Measurements from ENCODE around the gene PRKAR1B.

Gene PRKAR1B

DNA sequence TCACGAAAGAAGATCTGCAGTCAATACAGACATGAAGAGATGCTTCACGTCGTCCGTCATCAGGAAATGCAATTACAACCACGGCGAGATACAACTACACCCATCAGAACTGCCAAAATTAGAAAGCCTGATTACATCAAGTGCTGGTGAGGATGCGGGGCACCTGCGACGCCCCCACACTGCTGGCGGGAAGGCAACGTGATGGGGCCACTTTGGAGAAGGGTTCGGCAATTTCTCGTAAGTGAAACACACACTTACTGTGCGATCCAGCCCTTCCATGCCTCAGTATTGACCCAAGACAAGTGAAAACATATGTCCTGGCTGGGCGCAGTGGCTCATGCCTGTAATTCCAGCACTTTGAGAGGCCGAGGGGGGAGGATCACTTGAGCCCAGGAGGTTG, 181.6 kb downstream of the PRKAR1B start:
- FAIRE-seq, result no peak

GRCh38 chr7:544338-545221, 182.5 kb downstream of the PRKAR1B start:
- DNase-seq (ENCODE audit: low spot score), result no peak
- no peak for FAIRE-seq

More for the DNA sequence above, 181.6 kb downstream of the PRKAR1B start:
- no peak for DNase-seq (ENCODE audit: low spot score)

- DNase-seq (ENCODE audit: low spot score), result no peak
- no peak for FAIRE-seq
Measured at GRCh38 chr7:543501-544337, 183.4 kb downstream of the PRKAR1B start.

GRCh38 chr7:542713-543500, 184.2 kb downstream of the PRKAR1B start:
- DNase-seq (ENCODE audit: low spot score), result peak; percentile 97
- FAIRE-seq, result peak; percentile 92

GRCh38 chr7:542131-542712, 184.9 kb downstream of the PRKAR1B start:
- FAIRE-seq (no peak), DNase-seq (ENCODE audit: low spot score) (no peak)

GRCh38 chr7:541661-542060, 185.4 kb downstream of the PRKAR1B start:
- no peak for FAIRE-seq

DNA sequence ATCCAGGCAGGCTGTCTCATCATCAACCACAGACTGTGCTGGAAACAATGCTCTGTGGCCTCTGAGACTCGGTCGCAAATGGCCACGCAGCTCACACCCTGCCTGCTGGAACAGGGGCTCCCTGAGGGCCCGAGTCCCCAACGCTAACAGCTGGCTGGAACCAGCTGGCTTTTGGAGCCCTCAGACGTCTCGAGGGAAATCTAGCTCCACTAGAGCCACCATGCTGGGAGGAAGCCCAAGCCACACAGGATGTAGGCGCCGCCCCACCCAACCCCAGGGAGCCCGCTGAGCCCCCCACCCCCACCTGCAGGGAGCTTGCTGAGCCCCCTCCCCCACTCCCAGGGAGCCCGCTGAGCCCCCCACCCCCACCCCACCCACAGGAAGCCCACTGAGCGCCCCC, 186.1 kb downstream of the PRKAR1B start:
- FAIRE-seq (no peak), DNase-seq (ENCODE audit: low spot score) (no peak)

More at GRCh38 chr7:541661-542060, 185.4 kb downstream of the PRKAR1B start:
- no peak for DNase-seq (ENCODE audit: low spot score)

DNA sequence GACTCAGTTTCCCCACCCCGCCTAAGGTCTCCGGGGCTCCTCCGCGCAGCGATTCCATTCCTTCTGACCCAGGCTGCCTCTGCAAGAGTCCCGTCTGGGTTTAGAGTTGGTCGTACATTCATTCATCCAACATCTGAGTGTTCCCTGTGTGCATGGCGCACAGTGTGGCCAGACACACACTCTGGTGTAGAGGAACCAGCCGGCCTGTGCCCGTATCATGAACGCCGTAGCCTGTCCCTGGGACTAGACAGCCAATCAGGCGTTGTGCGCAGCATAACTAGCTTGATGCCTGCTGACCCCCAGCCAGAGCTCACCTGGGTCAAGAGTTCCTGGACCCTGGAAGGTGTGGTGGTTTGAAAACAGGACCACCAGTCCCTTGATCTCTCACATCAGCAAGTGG, 186.5 kb downstream of the PRKAR1B start:
- FAIRE-seq (no peak), DNase-seq (ENCODE audit: low spot score) (no peak)

DNA sequence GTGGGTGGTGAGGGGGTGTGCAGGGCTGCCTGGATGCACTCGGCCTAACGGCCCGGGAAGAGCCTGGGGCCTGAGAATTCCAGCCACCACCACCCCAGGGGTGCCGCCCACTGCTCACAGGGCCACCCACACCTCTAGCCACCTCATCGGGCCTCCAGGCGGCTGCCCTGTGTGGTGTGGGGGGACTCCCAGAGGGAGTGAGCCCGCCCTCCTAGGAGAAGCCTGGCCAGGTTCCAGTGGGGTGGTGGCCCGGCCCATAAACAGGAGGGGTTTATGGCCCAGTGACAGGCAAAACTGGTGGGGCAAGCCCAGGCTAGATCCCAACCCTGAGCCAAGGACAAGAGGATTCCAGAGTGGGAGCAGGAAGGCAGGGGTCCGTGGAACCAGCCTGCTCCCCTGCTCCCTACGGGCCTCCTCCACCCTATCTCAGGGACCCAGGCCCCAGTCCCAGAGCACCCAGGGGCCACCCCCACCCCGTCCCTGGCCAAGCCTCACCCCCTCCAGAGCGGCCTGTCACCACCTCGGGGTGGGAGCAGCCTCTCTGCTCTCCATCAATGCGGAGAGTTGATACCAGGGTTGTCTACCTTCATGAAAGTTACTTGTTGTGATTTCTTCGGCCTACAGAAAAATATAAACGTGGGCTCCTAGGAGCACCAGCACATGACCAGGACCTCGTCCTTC, 187.2 kb downstream of the PRKAR1B start:
- FAIRE-seq, result peak; percentile 91
- DNase-seq (ENCODE audit: low spot score), result peak; percentile 98

- no peak for FAIRE-seq
Measured at GRCh38 chr7:538764-539685, 188.1 kb downstream of the PRKAR1B start.

GRCh38 chr7:537911-538634, 189.0 kb downstream of the PRKAR1B start:
- FAIRE-seq (peak; percentile 84), DNase-seq (ENCODE audit: low spot score) (peak; percentile 89)

More at GRCh38 chr7:538764-539685, 188.1 kb downstream of the PRKAR1B start:
- DNase-seq (ENCODE audit: low spot score), result peak; percentile 22

DNA sequence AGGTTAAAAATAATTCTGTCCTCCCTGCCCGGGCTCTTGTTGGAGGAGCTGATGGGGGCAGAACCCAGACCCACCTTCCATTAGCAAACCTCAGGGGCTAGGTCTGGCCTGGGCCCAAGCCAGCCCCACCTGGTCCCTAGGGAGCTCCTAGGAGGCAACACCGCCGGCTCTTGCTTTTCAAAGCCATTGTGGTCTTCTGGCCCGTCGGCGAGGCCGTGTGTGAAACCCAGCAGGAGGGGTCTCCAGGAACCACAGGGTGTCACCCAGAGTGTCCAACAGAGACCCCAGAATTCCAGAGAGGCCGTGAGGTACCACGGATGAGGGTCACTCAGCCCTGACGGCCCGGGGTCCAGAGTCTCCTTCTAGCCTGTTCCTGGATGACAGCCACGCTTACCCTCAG, 190.8 kb downstream of the PRKAR1B start:
- no peak for DNase-seq (ENCODE audit: low spot score)
- no peak for FAIRE-seq

DNA sequence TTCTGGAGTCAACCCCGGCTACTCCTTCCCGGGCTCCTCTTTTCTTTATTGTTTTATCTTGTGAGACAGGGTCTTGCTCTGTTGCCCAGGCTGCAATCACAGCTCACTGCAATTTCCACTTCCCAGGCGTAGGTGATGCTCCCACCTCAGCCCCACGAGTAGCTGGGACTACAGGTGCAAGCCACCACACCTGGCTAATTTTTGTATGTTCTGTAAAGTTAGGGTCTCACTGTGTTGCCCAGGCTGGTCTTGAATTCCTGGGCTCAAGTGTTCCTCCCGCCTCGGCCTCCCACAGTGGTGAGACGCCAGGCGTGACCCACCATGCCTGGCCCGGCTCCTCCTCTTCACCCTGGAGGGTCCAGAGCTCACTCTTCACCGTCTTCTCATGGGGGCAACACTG, 192.1 kb downstream of the PRKAR1B start:
- no peak for FAIRE-seq
- DNase-seq (ENCODE audit: low spot score), result no peak

- no peak for DNase-seq (ENCODE audit: low spot score)
- no peak for FAIRE-seq
Measured at GRCh38 chr7:534075-534474, 193.0 kb downstream of the PRKAR1B start.

- no peak for FAIRE-seq
- no peak for DNase-seq (ENCODE audit: low spot score)
Measured at GRCh38 chr7:533266-533665, 193.8 kb downstream of the PRKAR1B start.

- no peak for DNase-seq (ENCODE audit: low spot score)
- FAIRE-seq, result no peak
Measured at GRCh38 chr7:532379-533143, 194.5 kb downstream of the PRKAR1B start.

DNA sequence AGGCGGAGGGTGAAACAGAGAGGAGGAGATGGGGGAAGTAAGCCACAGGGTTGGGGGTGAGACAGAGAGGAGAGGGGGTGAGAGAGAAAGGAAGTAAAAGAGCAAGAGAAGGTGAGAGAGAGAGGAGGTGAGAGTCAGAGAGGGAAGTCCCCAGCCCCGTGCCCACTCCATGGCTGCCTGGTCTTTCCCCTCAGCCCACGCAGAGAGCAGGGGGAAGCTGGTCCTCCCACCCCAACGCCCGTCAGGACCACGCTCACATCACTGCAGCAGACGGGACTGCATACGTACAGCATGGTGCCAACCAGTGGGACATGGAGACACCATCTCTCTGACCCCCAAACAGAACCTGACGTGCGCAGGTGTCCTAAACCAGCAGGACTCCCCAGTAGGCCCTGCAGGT, 195.3 kb downstream of the PRKAR1B start:
- DNase-seq (ENCODE audit: low spot score) (no peak), FAIRE-seq (no peak)

- DNase-seq (ENCODE audit: low spot score), result no peak
- no peak for FAIRE-seq
Measured at GRCh38 chr7:528451-528850, 198.6 kb downstream of the PRKAR1B start.

Data from RCC 7860 (cell line).